Measurements from ENCODE around the gene ASB2. TPM values are rescaled to one million over a fixed set of nuclear protein-coding genes. Genes with fewer than 3 reads are reported as not detected.

Gene ASB2
- total RNA-seq, 1 donor from 2014 or later, result 0.26 TPM

DNA sequence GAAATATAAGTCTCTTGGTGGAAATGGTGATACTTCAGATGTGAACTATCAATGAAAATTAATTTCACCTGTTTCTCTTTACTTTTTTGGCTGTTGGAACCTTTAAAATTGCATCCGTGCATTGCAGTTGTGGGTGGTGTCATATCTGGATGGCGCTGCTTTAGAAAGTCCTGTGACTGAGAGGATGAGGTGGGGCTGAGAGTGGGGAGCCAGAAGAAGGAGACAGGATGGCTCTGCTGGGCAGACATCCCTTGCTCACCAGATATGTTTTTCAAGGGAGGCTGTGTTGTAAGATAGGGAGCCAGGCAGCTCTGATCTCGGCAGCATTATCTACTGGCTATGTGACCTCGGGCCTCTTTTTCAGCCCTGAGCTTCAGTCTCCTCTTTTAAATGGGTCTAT, 12.7 kb downstream of the ASB2 start:
- FAIRE-seq, result no peak
- TF ChIP-seq, protein P1, sequence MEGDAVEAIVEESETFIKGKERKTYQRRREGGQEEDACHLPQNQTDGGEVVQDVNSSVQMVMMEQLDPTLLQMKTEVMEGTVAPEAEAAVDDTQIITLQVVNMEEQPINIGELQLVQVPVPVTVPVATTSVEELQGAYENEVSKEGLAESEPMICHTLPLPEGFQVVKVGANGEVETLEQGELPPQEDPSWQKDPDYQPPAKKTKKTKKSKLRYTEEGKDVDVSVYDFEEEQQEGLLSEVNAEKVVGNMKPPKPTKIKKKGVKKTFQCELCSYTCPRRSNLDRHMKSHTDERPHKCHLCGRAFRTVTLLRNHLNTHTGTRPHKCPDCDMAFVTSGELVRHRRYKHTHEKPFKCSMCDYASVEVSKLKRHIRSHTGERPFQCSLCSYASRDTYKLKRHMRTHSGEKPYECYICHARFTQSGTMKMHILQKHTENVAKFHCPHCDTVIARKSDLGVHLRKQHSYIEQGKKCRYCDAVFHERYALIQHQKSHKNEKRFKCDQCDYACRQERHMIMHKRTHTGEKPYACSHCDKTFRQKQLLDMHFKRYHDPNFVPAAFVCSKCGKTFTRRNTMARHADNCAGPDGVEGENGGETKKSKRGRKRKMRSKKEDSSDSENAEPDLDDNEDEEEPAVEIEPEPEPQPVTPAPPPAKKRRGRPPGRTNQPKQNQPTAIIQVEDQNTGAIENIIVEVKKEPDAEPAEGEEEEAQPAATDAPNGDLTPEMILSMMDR (IDR thresholded peaks at IDR 0.05; ENCODE audit: insufficient read depth, low read length, severe bottlenecking), result no peak
- Histone ChIP-seq H3K27me3 (ENCODE audit: control insufficient read depth, insufficient read depth, low read length) (no peaks in the 10 kb centered on the region), H3K36me3 (ENCODE audit: control insufficient read depth, insufficient read depth, low read length) (no peaks in the 10 kb centered on the region), H3K4me3 (ENCODE audit: low read depth, low read length) (no peak overlapping the region)
- no peak for DNase-seq (ENCODE audit: low read depth)

GRCh38 chr14:93962701-93963601, 13.4 kb downstream of the ASB2 start:
- TF ChIP-seq, protein P1 (IDR thresholded peaks at IDR 0.05; ENCODE audit: insufficient read depth, low read length, severe bottlenecking), result no peak
- Histone ChIP-seq H3K4me3 (ENCODE audit: low read depth, low read length) (no peak overlapping the region), H3K27me3 (ENCODE audit: control insufficient read depth, insufficient read depth, low read length) (no peaks in the 10 kb centered on the region), H3K36me3 (ENCODE audit: control insufficient read depth, insufficient read depth, low read length) (no peaks in the 10 kb centered on the region)
- DNase-seq (ENCODE audit: low read depth) (peak; percentile 29), FAIRE-seq (no peak)

DNA sequence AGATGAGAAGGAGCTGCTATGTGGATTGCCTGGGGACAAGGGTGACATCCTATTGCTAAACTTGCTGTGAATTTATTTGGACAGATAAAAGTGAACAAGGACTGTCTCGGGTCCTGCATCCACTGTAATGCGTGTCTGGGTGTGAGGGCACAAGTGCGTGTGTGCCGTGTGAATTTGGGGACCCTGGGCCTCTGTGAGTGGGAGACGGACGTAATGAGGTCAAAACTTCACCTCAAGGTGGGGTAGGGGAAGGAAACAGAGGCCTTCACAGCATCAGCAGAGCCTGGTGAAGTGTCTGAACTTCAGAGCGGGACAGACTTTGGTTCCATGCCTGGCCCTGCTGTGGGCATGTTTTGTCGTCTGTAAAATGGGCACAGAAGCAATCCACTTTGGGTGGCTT, 14.8 kb downstream of the ASB2 start:
- no peak overlapping the region for H3K4me3 ChIP-seq (ENCODE audit: low read depth, low read length)
- no peaks in the 10 kb centered on the region for H3K27me3 ChIP-seq (ENCODE audit: control insufficient read depth, insufficient read depth, low read length)
- TF ChIP-seq, protein P1 (IDR thresholded peaks at IDR 0.05; ENCODE audit: insufficient read depth, low read length, severe bottlenecking), result no peak
- DNase-seq (ENCODE audit: low read depth), result no peak
- FAIRE-seq, result no peak
- H3K36me3 ChIP-seq (ENCODE audit: control insufficient read depth, insufficient read depth, low read length), result no peaks in the 10 kb centered on the region

DNA sequence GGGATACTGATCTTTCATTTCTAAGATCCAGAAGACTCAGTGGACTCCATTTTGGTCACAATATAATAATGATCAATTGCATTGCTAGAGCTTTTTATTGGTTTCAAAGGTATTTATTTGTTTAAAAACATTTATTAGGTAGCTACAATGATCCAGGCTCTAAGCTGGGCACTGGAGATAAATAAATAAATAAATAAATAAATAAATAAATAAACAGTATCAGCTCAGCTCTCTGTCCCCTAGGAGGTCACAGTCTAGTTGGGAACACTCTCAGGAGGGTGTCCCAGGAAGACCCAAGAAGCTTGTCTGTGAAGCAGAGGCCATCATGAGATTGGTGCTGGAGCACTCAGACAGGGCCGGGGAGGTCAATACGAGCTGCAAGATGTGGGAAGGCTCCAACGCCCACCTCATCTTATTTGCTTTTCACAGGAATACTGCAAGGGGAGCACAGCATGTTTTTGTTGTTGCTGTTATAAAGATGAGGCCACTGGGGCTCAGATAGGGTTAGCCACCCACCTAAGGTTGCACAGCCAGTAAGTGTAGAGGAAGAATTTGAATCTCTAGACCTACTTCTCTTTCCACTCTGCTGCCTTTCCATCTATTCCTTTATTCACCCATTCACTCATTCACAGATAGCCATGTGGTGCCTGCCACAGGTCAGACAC, 15.5 kb downstream of the ASB2 start:
- no peak for DNase-seq (ENCODE audit: low read depth)
- TF ChIP-seq, protein P1 (IDR thresholded peaks at IDR 0.05; ENCODE audit: insufficient read depth, low read length, severe bottlenecking), result no peak
- H3K36me3 ChIP-seq (ENCODE audit: control insufficient read depth, insufficient read depth, low read length), result no peaks in the 10 kb centered on the region
- H3K4me3 ChIP-seq (ENCODE audit: low read depth, low read length), result no peak overlapping the region
- H3K27me3 ChIP-seq (ENCODE audit: control insufficient read depth, insufficient read depth, low read length), result no peaks in the 10 kb centered on the region
- FAIRE-seq, result no peak

DNA sequence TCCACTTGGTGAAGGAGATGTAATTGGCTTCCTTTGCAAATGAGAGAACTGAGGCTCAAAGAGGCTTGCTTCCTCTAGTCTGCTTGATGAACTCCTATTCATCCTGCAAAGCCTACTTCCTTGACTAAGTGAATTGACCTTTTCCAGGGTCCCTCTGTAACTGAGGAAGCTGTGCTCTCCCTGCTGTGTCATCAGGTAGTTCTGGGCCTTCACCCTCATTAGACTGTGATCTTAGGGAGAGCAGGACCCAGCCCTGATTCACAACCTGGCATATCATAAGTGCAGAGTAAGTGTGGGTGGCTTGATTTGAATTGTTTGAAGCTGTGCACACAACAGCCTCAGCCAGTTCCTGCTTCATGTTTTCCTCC, 16.3 kb downstream of the ASB2 start:
- no peak overlapping the region for H3K4me3 ChIP-seq (ENCODE audit: low read depth, low read length)
- FAIRE-seq, result no peak

More for the DNA sequence above, 16.3 kb downstream of the ASB2 start:
- Histone ChIP-seq H3K27me3 (ENCODE audit: control insufficient read depth, insufficient read depth, low read length) (no peaks in the 10 kb centered on the region), H3K36me3 (ENCODE audit: control insufficient read depth, insufficient read depth, low read length) (no peaks in the 10 kb centered on the region)
- DNase-seq (ENCODE audit: low read depth), result no peak
- TF ChIP-seq, protein P1 (IDR thresholded peaks at IDR 0.05; ENCODE audit: insufficient read depth, low read length, severe bottlenecking), result no peak
